ENCODE measurements around the gene GABRG3. TPM values are rescaled to one million over a fixed set of nuclear protein-coding genes. Genes with fewer than 3 reads are reported as not detected.

GABRG3 gene
- total RNA-seq, 1 donor from 2014 or later: 1.7 TPM

- DNase-seq (ENCODE audit: low spot score): no peak
Measured at GRCh38 chr15:27461181-27461580, 490.2 kb downstream of the GABRG3 start.

- no peak for DNase-seq (ENCODE audit: low spot score)
Measured at GRCh38 chr15:27463525-27464088, 492.6 kb downstream of the GABRG3 start.

DNA sequence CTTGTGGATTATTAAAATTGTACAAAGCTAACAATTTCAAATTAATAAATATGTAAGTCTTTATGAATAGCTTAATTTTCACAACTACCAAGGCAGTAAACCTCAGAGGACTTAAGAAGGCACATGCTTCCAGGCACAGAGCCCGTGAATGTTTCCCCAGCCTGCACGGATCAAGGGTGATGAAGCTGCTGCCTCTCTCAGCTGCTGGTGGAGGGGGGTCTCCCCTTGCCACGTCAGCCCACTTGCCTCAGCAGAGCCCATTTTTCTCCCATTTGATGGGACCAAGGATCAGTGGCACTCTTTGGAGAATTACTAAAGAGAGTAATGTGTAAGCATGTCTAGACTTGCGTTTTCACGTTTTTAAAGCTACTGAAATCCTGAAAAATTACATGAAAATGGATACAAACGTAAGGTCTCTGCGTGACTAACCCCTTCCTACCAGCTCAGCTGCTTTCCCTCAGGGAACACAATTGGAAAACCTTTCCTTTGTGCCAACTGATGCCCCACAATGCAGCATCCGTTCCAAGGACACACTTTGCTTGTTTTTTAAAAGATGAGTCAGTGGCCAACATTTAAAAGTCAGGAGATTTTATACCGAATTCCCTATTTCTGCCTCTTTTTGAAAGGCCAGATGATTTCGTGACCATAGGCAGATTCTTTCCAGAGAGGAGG, 494.1 kb downstream of the GABRG3 start:
- no peak for DNase-seq (ENCODE audit: low spot score)

GRCh38 chr15:27466758-27467157, 495.8 kb downstream of the GABRG3 start:
- peak; percentile 52 for DNase-seq (ENCODE audit: low spot score)

DNA sequence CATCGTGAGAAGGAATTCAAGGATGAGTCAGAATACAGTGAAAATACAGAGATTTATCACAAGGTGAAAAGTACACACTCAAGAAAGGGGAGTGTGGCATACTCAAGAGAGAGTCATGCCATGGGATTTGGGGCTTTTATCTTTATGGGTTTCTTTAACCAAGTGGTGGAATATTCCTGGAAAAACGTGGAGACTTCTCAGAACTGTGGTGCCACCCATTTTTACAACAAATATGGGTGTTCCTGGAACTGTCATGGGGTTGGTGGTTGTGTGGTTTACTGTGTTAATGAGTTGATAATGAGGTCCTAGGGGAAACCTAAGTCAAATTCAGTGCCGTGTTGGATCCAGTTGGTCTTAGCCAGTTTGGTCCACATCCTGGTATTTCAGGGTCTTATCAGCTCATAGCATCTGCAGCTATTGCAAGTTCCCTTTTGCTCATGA, 497.2 kb downstream of the GABRG3 start:
- DNase-seq (ENCODE audit: low spot score): no peak

DNA sequence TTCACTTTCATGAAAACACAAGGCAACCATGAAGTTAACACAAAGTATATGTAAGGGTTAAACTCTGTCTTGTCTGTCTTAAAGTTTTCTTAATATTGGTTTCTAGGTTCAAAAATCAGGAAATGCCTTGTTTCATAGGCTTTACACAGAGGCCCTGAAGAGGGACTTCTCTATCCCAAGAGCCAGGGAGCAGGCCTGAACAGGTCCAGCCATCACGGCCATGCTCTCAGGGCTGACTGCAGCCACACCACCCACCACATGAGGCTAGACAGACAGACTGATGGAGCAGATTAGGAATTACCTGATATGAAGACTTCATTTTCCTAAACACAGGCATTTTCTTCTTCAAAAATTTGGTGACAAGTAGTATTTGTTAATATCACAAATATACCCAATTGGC, 502.9 kb downstream of the GABRG3 start:
- peak; percentile 60 for DNase-seq (ENCODE audit: low spot score)

DNA sequence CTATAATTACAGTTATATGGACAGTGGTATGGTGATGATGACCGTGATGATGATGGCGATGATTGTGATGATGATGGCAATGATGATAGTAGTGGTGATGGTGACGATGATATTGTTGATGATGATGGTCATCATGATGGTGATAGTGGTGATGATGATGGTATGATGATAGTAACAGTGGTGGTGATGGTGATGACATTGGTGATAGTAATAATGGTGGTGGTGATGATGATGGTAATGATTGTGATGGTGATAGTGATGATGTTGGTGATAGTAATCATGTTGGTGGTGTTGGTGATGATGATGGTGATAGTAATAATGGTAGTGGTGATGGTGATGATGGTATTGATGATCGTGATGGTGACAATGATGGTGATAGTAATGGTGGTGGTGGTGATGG, 504.4 kb downstream of the GABRG3 start:
- DNase-seq (ENCODE audit: low spot score): no peak

DNA sequence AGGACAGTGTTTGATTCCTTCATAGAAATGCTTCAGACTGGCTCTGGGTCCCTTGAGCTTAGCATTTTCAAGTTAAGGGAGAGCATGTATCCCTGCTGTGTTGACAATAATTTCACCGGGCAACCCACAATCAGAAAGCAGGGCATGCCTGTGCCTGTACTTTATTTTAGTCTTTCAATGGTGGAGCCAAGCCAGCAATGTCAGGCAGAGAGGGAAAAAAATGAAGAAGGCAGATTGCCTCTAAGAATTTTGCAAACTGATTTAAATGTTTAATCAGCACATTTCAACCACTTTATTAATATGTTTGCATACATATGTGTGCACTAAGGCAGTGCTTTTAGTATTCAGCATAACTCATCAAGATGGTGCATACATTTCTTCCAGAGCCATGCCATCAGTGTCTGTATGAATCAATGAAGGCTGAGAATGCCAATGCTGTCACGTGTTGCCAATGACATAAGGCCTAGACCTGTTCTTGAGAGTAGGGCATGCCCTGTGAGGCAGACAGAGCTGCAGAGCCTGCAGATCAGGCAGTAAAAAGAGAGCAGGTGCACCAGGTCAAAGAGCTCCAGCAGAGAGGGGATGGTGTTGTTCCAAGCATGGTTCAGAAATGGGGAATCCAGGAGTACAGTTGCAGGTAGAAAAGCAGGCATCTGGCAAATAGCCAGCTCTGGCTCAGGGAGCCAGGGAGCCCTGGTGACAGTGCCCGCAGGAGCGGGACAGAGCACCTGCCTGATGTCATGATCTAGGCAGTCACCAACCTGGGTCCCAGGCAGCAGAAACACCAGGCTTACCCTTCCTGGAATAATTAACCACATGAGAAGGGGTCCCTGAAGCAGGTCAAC, 508.5 kb downstream of the GABRG3 start:
- peak; percentile 56 for DNase-seq (ENCODE audit: low spot score)

DNA sequence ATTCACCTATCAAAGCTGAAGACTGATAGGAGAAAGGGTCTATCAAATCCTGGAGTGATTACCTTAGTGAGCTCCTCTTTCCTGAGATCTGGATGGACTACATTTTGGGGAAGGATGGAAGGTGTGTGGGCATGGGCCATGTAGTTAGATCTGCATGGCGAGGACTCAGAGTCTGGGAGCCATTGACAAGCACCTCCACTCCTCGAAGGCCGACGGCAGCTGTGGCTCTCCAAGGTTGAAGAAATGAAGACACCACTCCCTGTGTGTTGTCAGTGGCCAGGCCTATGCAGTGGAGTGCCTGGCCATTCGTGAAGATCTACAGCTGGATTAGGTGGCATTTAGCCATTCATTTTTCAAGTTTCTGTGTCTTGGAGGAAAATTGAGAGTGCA, 509.2 kb downstream of the GABRG3 start:
- DNase-seq (ENCODE audit: low spot score): no peak

DNA sequence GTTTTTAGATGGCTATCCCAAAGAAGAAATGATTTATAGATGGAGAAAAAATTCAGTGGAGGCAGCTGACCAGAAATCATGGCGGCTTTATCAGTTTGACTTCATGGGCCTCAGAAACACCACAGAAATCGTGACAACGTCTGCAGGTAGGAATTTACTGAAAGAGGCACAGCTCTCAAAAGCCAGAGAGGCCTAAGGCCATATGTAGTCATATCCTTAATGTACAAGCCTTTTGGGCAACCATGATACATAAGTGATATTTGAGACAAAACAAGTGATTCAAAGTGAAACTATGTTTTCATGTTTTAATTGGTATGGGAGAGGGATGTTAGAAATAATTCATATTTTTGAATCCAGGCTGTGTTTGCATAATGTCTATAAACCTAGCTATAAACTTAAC, 509.7 kb downstream of the GABRG3 start:
- DNase-seq (ENCODE audit: low spot score): no peak

GRCh38 chr15:27481768-27482167, 510.8 kb downstream of the GABRG3 start:
- DNase-seq (ENCODE audit: low spot score): no peak

- DNase-seq (ENCODE audit: low spot score): no peak
Measured at GRCh38 chr15:27482287-27482686, 511.3 kb downstream of the GABRG3 start.

GRCh38 chr15:27483124-27483523, 512.1 kb downstream of the GABRG3 start:
- no peak for DNase-seq (ENCODE audit: low spot score)

DNA sequence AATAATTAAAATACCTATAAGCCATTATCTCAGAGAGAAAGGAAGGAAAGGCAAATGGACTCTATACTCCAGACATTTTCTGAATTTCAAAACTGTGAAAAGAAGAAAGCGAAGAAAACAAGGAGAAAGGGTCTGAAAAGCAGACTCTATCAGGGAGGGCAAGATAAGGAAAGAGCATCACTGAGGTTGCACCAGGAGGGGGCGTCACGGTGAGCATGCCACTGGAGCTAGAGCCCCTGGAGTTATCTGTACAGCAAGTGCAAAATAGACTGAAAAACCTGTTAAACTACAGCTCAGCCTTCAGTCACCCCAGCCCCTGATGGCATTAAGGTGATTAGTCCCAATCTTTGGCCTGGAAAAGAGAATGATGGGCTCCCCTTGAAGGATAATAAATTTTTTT, 514.3 kb downstream of the GABRG3 start:
- DNase-seq (ENCODE audit: low spot score): no peak

- peak; percentile 77 for DNase-seq (ENCODE audit: low spot score)
Measured at GRCh38 chr15:27486051-27486450, 515.1 kb downstream of the GABRG3 start.

DNA sequence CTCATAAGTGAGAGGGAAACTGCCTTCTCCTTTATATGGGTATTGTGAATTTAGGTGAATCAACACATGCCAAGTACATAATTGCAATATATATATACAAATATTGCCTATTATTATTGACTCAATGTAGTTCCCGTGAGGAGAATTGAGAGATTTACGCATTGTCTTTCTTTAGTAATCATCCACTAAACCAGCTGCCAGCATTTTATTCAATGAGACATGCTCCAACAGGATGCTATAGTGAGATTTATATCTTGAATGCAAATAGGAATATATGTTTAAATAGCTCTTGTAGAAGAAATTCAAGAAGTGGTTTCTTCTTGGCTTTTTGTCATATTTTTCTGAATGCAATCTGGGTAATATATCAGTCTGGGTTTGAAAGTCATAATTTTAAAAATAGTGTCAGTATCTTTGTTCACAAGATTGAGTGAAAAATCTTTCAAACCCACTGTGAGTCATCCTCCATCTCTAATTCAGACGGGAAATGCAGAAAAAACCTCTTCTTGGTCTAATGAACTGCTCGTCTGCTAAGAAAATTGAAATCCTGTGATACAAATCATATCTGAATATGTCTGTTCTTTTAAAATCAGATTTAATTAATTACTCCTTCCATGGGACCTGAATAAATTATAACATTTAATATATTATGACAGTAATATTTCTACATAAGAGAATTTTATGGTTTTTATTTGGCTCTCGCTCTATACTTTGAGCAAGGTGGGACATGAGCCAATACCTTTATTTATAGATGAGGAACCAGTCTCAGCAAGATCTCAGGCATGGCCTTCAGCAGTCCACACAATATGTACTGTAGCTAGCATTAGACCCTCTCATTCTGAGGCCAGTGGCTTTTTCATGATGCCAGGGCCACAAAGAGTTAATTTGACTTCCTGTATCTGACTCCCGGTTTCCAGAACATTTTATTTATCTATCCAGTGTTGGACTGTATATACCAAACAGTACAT, 516.0 kb downstream of the GABRG3 start:
- DNase-seq (ENCODE audit: low spot score): peak; percentile 61

- no peak for DNase-seq (ENCODE audit: low spot score)
Measured at GRCh38 chr15:27487846-27488245, 516.9 kb downstream of the GABRG3 start.

DNA sequence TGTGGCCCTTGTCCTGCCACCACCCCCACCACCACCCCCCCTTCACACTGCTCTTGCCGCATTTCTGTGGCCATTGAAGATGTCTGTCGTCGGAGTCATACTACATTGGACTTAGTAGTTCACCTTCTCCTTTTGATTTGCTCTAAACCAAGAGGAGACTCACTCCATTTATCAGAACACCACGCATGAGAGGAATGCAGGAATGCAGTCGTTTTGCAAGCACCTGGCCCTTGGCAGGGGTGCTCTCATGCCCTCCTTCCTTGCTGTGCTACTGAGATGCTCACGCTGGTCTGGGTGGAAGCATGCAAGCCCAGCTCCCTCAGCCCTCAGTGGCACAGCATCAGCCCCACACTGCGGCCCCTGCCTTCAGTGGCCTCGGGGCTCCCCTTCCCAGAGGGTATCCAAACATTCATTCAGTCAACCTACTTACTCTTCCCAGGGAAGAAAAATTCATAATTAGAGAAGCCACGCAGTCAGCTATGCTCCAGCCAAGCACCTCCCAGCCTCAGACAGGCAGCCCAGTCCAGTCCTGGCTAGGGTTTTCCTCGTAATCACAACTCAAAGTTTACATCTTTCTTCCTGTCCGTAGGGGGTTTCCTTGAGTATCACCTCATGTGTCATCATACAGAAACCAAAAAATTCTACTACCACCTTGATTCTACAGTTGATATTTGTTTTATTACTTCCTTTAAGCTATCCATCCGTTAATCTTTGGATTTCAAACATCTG, 520.0 kb downstream of the GABRG3 start:
- DNase-seq (ENCODE audit: low spot score): no peak

DNA sequence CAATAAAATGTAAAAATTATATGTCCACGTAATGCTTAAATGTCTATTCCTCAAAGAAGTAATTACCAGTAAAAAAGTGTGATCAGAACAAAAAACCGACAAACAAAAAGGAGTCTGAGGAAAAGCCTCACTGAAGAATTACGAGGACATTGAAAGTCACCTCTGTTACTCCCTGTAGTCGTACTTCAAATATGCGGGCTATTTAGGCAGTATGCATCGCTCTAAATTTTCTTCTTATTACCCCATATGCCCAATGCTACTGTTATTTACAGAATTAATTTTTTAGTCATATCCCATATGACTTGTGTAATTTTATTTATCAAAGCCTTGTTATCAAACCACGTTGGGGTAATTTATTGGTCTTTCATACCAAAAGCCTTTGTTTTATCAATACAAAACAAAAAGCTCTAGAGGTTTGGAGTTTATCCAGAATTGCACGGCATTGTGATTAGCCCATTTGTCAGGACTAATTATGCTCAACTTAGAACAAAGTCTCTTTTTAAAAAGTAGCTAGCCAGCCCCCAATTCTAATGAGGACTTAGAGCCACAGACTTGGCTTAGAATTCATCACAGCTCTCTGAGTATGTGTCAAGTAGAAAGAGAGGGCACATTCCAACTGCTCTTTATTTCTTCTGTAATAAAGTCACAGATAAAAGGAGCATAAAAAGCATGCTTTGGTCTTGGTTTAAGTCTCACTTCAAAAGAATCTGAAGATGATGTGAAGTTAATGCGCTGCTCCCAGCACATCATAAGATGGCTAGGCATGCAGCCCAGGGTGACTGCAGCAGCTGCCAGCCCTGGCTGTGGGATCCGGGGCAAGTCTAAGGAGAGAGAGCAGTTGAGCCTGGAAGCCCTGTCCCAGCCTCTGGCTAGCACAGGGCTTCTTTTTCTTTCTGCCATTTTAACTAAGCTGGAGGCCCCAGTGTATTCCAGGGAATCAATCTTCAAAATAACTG, 521.0 kb downstream of the GABRG3 start:
- DNase-seq (ENCODE audit: low spot score): peak; percentile 87

Measured in umbilical cord (tissue), 2 donors.